Measurements from ENCODE around the gene CDH5. TPM values are rescaled to one million over a fixed set of nuclear protein-coding genes. Genes with fewer than 3 reads are reported as not detected.

Gene CDH5
- total and polyA plus RNA-seq, 2 of the 4 experiments (the other 2 are of a cell fraction) = not detected

DNA sequence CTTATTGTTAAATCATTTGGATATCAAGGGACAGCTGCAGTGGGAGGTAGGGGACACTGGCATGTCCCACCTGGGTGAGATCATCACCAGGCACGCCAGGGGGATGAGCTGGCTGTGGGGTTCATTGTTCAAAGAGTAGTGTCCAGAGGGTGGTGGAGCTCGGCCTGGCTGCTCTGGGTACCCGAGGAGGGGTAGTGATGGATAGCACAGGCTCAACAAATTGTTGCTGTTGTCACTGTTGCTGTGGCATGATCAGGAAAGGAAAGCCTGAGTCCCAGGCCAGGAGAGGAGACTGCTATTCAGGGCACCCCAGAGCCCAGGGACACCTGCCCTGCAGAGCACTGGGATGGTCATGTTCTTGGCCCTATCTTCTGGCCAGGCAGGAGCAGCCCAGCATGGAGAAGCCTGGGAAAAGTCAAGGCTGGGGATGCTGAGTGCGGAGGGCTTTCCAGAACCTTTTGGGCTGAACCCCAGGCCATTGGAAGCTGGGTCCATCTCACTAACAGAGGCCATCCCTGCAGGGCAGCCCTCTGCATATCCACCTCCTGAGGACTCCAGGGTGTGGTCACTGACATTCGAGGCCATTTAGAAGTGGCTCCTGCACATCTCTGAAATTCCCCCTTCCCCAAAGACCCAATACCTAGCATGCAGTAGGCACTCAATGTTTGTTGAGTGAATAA lies 72.7 kb downstream of the CDH5 start:
- Histone ChIP-seq H2BK120ac (ENCODE audit: low read depth, low read length) (no peak overlapping the region), H3K27me3 (ENCODE audit: control insufficient read depth, insufficient read depth, low read length) (peaks cover 60% of the 10 kb centered on the region), H2AK5ac (ENCODE audit: low read depth, low read length) (no peak overlapping the region), H2AFZ (replicated peaks; ENCODE audit: low read length, poor library complexity) (no peak overlapping the region), H3K9ac (ENCODE audit: low read depth, low read length) (no peak overlapping the region), H4K8ac (ENCODE audit: low read depth in 2 of 2, low read length in 2 of 2) (no peak overlapping the region), H2BK20ac (ENCODE audit: low read depth, low read length) (no peak overlapping the region), H3K27ac (ENCODE audit: insufficient read depth, low read length) (no peak overlapping the region), H3K4ac (ENCODE audit: low read depth, low read length) (no peak overlapping the region), H3K9me1 (ENCODE audit: insufficient read depth, low read length) (no peaks in the 10 kb centered on the region), H4K20me1 (ENCODE audit: insufficient read depth, low read length) (no peaks in the 10 kb centered on the region), H3K4me1 (ENCODE audit: control insufficient read depth, insufficient read depth, low read length) (no peaks in the 10 kb centered on the region), H4K5ac (ENCODE audit: low read depth, low read length) (no peak overlapping the region), H3K56ac (ENCODE audit: extremely low read depth, insufficient read depth, low read length) (no peak overlapping the region), H4K91ac (ENCODE audit: insufficient read depth, low read depth, low read length) (no peak overlapping the region), H3K4me2 (ENCODE audit: low read depth, low read length) (no peak overlapping the region), H3K9me3 (ENCODE audit: control insufficient read depth, insufficient read depth, low read length) (no peaks in the 10 kb centered on the region; the same call in 1 of the 2 replicates), H3K14ac (replicated peaks; ENCODE audit: low read depth, low read length) (no peak overlapping the region), H3K18ac (ENCODE audit: low read depth, low read length) (no peak overlapping the region), H3K4me3 (ENCODE audit: insufficient read depth, low read depth, low read length) (no peak overlapping the region), H2BK15ac (ENCODE audit: low read depth, low read length) (no peak overlapping the region), H3K79me1 (ENCODE audit: low read depth in 1 of 2, low read length in 2 of 2) (no peaks in the 10 kb centered on the region), H3K23ac (ENCODE audit: low read depth, low read length) (no peak overlapping the region), H2BK5ac (ENCODE audit: low read depth, low read length, poor library complexity, severe bottlenecking) (no peak overlapping the region), H3K36me3 (ENCODE audit: control insufficient read depth, insufficient read depth, low read length) (no peaks in the 10 kb centered on the region), H2AK9ac (replicated peaks; ENCODE audit: low read depth, low read length, poor library complexity) (no peak overlapping the region)
- dilution Hi-C loops (cut with HindIII; ENCODE audit: low sequenced_read_pairs, unreplicated experiment) = no loop called here
- ChIA-PET CTCF (no interaction called here), POLR2A (ENCODE audit: unreplicated experiment) (no interaction called here)
- DNase-seq (no peak), ATAC-seq (ENCODE audit: low read depth) (no peak)
- TF ChIP-seq MAFK (IDR thresholded peaks at IDR 0.05; ENCODE audit: low read depth, low read length) (no peak), CHD1 (IDR thresholded peaks at IDR 0.05; ENCODE audit: low read depth, low read length) (no peak), RFX5 (IDR thresholded peaks at IDR 0.05; ENCODE audit: low read depth, low read length) (no peak), SMC3 (IDR thresholded peaks at IDR 0.05; ENCODE audit: low read depth, low read length) (no peak), MXI1 (IDR thresholded peaks at IDR 0.05; ENCODE audit: borderline replicate concordance, low read depth, low read length) (no peak), RCOR1 (IDR thresholded peaks at IDR 0.05; ENCODE audit: insufficient replicate concordance, low read length) (no peak), POLR2A (IDR thresholded peaks at IDR 0.05; ENCODE audit: low read depth, low read length) (no peak), CEBPB (IDR thresholded peaks at IDR 0.05; ENCODE audit: low read depth, low read length) (no peak), RAD21 (IDR thresholded peaks at IDR 0.05; ENCODE audit: low read length) (no peak), NFE2L2 (IDR thresholded peaks at IDR 0.05; ENCODE audit: low read depth, low read length) (no peak)
- TF ChIP-seq, protein P1, sequence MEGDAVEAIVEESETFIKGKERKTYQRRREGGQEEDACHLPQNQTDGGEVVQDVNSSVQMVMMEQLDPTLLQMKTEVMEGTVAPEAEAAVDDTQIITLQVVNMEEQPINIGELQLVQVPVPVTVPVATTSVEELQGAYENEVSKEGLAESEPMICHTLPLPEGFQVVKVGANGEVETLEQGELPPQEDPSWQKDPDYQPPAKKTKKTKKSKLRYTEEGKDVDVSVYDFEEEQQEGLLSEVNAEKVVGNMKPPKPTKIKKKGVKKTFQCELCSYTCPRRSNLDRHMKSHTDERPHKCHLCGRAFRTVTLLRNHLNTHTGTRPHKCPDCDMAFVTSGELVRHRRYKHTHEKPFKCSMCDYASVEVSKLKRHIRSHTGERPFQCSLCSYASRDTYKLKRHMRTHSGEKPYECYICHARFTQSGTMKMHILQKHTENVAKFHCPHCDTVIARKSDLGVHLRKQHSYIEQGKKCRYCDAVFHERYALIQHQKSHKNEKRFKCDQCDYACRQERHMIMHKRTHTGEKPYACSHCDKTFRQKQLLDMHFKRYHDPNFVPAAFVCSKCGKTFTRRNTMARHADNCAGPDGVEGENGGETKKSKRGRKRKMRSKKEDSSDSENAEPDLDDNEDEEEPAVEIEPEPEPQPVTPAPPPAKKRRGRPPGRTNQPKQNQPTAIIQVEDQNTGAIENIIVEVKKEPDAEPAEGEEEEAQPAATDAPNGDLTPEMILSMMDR (conservative IDR thresholded peaks at IDR 0.05; ENCODE audit: low read depth, low read length) = no peak
- TF ChIP-seq, protein P2, sequence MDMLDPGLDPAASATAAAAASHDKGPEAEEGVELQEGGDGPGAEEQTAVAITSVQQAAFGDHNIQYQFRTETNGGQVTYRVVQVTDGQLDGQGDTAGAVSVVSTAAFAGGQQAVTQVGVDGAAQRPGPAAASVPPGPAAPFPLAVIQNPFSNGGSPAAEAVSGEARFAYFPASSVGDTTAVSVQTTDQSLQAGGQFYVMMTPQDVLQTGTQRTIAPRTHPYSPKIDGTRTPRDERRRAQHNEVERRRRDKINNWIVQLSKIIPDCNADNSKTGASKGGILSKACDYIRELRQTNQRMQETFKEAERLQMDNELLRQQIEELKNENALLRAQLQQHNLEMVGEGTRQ (IDR thresholded peaks at IDR 0.05; ENCODE audit: low read depth, low read length) = no peak
- intact Hi-C loops (cut with micrococcal nuclease) = no loop called here
- WGBS, 2 experiments (ENCODE audit: extremely low coverage in 2 of 2, insufficient read length in 1 of 2) = 48% methylated on average over 3 of the region's 5 CpGs; no CpG with 5 or more reads in 1 of the 2 experiments
- in situ Hi-C loops (cut with MboI; ENCODE audit: low sequenced_read_pairs) = no loop called here
- BruUV-seq (replicated peaks) = no TSS peak

Data from IMR-90 (cell line).